Thymus (tissue), 11 donors: ENCODE results near the gene USF3. TPM values are rescaled to one million over a fixed set of nuclear protein-coding genes. Genes with fewer than 3 reads are reported as not detected.

Source experiments
- DNase-seq, 9 donors: peaks; one replicate each; pipeline ENCODE4 v3.0.0-alpha.2; 2013; ENCODE audit warnings: low spot score in 9 of 9, low read depth in 6 of 9, missing footprints in 1 of 9
- H3K27ac ChIP-seq, 2 donors: one replicate each; pipeline ENCODE4 v1.5.1; 2013; ENCODE audit warnings: control low read depth in 1 of 2, low read depth in 1 of 2, low read length in 1 of 2, mild to moderate bottlenecking in 1 of 2, moderate library complexity in 1 of 2
- H3K27me3 ChIP-seq, 2 donors: one replicate each; pipeline ENCODE4 v1.5.1; 2013; ENCODE audit warnings: low read length in 1 of 2; ENCODE audit not compliant: control insufficient read depth in 2 of 2, insufficient read depth in 1 of 2
- H3K36me3 ChIP-seq, 2 donors: one replicate each; pipeline ENCODE4 v1.5.1; 2013; ENCODE audit warnings: low read length in 1 of 2, mild to moderate bottlenecking in 1 of 2, moderate library complexity in 1 of 2; ENCODE audit not compliant: control insufficient read depth in 2 of 2, insufficient read depth in 2 of 2
- H3K4me1 ChIP-seq, 2 donors: one replicate each; pipeline ENCODE4 v1.5.1; 2013; ENCODE audit warnings: low read length in 2 of 2; ENCODE audit not compliant: control insufficient read depth in 2 of 2, insufficient read depth in 2 of 2
- H3K4me3 ChIP-seq, 2 donors: one replicate each; pipeline ENCODE4 v1.5.1; 2013; ENCODE audit warnings: low read length in 2 of 2, control low read depth in 1 of 2, mild to moderate bottlenecking in 1 of 2
- H3K9me3 ChIP-seq, 2 donors: one replicate each; pipeline ENCODE4 v1.5.1; 2013; ENCODE audit warnings: low read length in 1 of 2, mild to moderate bottlenecking in 1 of 2; ENCODE audit not compliant: control insufficient read depth in 2 of 2, insufficient read depth in 1 of 2
- WGBS: extraction: QIAGEN DNeasy Blood & Tissue Kit; methylation state at CpG from one replicate; pipeline ENCODE4 v1.1.7; 2013; 5-methylcytosine and 5-hydroxymethylcytosine counted together
- polyA plus RNA-seq: library from polyadenylated mRNA; stranded (reverse); fragments of 200-250 nt; gene quantifications from one replicate; pipeline ENCODE4 v1.2.3, GENCODE V29; 2013
- total RNA-seq: library from RNA; stranded (reverse); fragments of 120-200 nt; gene quantifications from one replicate; pipeline ENCODE4 v1.2.4, GENCODE V29; 2013
- donor health status: healthy.

USF3 gene
- total and polyA plus RNA-seq, 2 donors, result 8.6 to 9.3 TPM

- Histone ChIP-seq H3K4me1 (no peaks in the 10 kb centered on the region), H3K27me3 (no peaks in the 10 kb centered on the region), H3K9me3 (no peaks in the 10 kb centered on the region), H3K27ac (no peak overlapping the region), H3K36me3 (peaks cover 0 to 10% of the 10 kb centered on the region in 2 donors), H3K4me3 (no peak overlapping the region)
- 73% methylated on average over 4 of the region's 4 CpGs for WGBS
- no peak for DNase-seq
Measured at GRCh38 chr3:113731694-113732093, 35.3 kb upstream of the USF3 start.

DNA sequence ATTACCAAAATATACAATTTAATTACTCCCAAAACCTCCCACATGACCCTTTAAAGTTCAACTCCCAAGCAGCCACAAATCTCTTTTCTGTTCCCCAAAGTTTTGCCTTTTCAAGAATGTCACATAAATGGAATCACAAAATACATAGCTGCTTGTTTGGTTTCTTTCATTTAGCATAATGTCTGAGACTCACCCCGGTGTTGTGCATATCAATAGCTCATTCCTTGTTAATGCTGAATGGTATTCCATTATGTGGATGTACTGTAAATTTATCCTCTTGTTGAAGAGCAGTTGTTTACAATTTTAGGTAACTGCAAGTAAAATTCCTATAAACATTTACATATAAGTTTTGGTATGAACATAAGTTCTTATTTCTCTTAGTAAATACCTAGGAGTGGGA lies 34.1 kb upstream of the USF3 start:
- DNase-seq, result no peak
- no peak overlapping the region for H3K4me3 ChIP-seq
- H3K36me3 ChIP-seq, result peaks cover 0 to 10% of the 10 kb centered on the region in 2 donors
- 96% methylated on average over 1 of the region's 1 CpG for WGBS
- H3K9me3 ChIP-seq, result no peaks in the 10 kb centered on the region
- no peak overlapping the region for H3K27ac ChIP-seq
- no peaks in the 10 kb centered on the region for H3K4me1 ChIP-seq
- H3K27me3 ChIP-seq, result no peaks in the 10 kb centered on the region

- no peak overlapping the region for H3K27ac ChIP-seq
- 96% methylated on average over 2 of the region's 2 CpGs for WGBS
- H3K27me3 ChIP-seq, result no peaks in the 10 kb centered on the region
- DNase-seq, result no peak
- no peaks in the 10 kb centered on the region for H3K9me3 ChIP-seq
- no peak overlapping the region for H3K4me3 ChIP-seq
- no peaks in the 10 kb centered on the region for H3K4me1 ChIP-seq
- peaks cover 0 to 12% of the 10 kb centered on the region in 2 donors for H3K36me3 ChIP-seq
Measured at GRCh38 chr3:113728661-113729060, 32.2 kb upstream of the USF3 start.

DNA sequence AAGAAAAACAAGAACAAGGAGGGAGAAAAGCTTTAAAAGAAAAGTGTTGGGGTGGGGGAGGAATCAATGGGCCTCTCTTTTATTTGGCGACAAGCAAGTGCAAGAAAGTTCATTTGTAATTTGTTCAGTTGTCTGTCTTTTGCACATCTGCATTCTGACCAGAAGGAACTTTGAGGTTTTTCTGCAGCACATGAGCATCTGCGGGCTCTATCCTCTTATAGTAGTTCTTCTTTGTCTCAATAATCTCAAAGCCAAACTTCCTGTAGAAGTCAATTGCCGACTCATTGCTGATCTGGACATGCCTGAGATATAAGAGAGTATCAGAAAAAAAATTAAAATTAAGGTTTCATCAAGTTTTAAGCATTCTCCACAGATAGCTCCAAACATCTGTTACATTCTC lies 25.2 kb upstream of the USF3 start:
- Histone ChIP-seq H3K27ac (peak overlapping the region; percentile 0 to 7), H3K27me3 (no peaks in the 10 kb centered on the region), H3K36me3 (peaks cover 0 to 28% of the 10 kb centered on the region in 2 donors), H3K4me1 (no peaks in the 10 kb centered on the region), H3K9me3 (no peaks in the 10 kb centered on the region), H3K4me3 (no peak overlapping the region)
- peak in 1 of 9 donors; percentile 29 for DNase-seq
- 6% methylated on average over 3 of the region's 3 CpGs for WGBS

DNA sequence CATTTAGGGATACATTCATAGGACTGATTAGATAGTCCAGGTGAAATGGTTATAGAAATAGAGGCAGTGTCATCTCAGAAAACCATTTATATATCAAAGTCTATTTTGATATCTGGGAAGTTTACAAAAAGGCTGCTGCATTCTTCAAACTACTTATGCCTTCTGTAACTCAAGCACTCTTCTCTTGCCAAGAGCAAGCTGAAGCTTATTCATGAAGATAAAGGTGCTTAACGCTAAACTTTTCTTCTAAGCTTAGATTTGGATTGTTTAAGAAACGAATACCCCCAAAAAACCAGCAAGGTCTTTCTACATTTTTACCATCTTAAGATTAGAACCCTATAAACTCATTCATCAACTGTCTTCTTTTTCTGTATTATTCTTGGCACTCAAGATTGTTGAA lies 23.3 kb upstream of the USF3 start:
- no peak for DNase-seq
- peaks cover 0 to 25% of the 10 kb centered on the region in 2 donors for H3K36me3 ChIP-seq
- 95% methylated on average over 2 of the region's 2 CpGs for WGBS

GRCh38 chr3:113719294-113719693 lies 22.9 kb upstream of the USF3 start:
- Histone ChIP-seq H3K27ac (no peak overlapping the region), H3K27me3 (no peaks in the 10 kb centered on the region), H3K4me3 (no peak overlapping the region), H3K9me3 (no peaks in the 10 kb centered on the region), H3K36me3 (peaks cover 0 to 25% of the 10 kb centered on the region in 2 donors), H3K4me1 (no peaks in the 10 kb centered on the region)
- 95% methylated on average over 1 of the region's 1 CpG for WGBS
- no peak for DNase-seq

More for the DNA sequence above, 23.3 kb upstream of the USF3 start:
- Histone ChIP-seq H3K4me1 (no peaks in the 10 kb centered on the region), H3K9me3 (no peaks in the 10 kb centered on the region), H3K27ac (no peak overlapping the region), H3K4me3 (no peak overlapping the region), H3K27me3 (no peaks in the 10 kb centered on the region)

GRCh38 chr3:113717818-113718217 lies 21.4 kb upstream of the USF3 start:
- Histone ChIP-seq H3K9me3 (no peaks in the 10 kb centered on the region), H3K27me3 (no peaks in the 10 kb centered on the region), H3K27ac (no peak overlapping the region), H3K36me3 (peaks cover 0 to 25% of the 10 kb centered on the region in 2 donors), H3K4me1 (no peaks in the 10 kb centered on the region), H3K4me3 (no peak overlapping the region)
- DNase-seq, result no peak
- 99% methylated on average over 3 of the region's 3 CpGs for WGBS

DNA sequence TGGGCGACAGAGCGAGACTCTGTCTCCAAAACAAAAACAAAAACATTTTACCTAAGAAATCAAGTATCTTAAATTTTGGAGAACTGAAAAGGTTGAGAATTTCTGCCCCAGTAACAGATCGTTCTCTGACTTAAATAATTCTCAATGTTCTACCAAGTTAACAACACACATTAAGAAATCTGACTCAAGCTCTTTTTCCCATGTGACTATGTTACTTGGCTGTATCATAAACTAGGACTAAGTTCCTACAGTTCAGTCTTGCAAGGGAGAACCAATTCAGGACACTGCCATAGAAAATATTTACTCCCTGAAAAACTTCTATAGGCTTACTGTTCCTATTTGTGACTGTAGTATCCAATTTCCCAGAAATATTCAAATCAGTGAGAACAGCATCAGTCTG lies 20.9 kb upstream of the USF3 start:
- Histone ChIP-seq H3K9me3 (no peaks in the 10 kb centered on the region), H3K27ac (no peak overlapping the region), H3K27me3 (no peaks in the 10 kb centered on the region), H3K4me1 (no peaks in the 10 kb centered on the region), H3K4me3 (no peak overlapping the region), H3K36me3 (peaks cover 0 to 23% of the 10 kb centered on the region in 2 donors)
- 97% methylated on average over 3 of the region's 3 CpGs for WGBS
- no peak for DNase-seq

DNA sequence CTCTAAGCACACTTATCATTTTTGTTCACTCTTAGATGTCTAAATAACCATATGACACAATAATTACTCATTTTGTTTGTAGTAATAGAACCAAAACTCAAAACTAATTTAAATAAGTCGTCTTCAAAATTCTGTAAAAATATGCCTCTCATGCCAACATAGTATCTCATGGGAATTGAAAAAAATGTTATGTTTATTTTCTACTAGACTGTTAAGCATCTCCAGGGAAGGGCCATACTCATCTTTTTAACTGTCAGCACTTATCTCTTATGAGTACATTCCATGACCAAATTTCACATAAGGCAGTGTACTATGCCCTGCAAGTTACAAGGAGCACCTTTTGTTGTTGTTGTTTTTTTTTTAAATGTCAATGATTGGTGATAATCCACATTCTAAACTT lies 18.3 kb upstream of the USF3 start:
- Histone ChIP-seq H3K27ac (no peak overlapping the region), H3K27me3 (no peaks in the 10 kb centered on the region), H3K4me1 (no peaks in the 10 kb centered on the region), H3K36me3 (peaks cover 0 to 3% of the 10 kb centered on the region in 2 donors), H3K9me3 (no peaks in the 10 kb centered on the region), H3K4me3 (no peak overlapping the region)
- WGBS, result 94% methylated on average over 1 of the region's 1 CpG
- DNase-seq, result no peak

GRCh38 chr3:113712129-113712528 lies 15.7 kb upstream of the USF3 start:
- Histone ChIP-seq H3K9me3 (no peaks in the 10 kb centered on the region), H3K36me3 (no peaks in the 10 kb centered on the region), H3K27ac (no peak overlapping the region), H3K4me1 (no peaks in the 10 kb centered on the region), H3K4me3 (no peak overlapping the region), H3K27me3 (no peaks in the 10 kb centered on the region)
- no peak for DNase-seq
- WGBS, result 59% methylated on average over 3 of the region's 3 CpGs
